PC-3 (cell line): ENCODE measurements around the gene WDR45B.

ENCODE experiments used
- EZH2phosphoT487 ChIP-seq: fragments of 300-600 bp; sonication (generic); IDR thresholded peaks from 2 replicates; pipeline ENCODE4 v1.6.1; 2018; ENCODE audit warnings: mild to moderate bottlenecking, antibody characterized with exemption, low read length, borderline replicate concordance
- TF ChIP-seq, protein P1 (sequence below): fragments of 300-600 bp; sonication (generic); conservative IDR thresholded peaks from 2 replicates; pipeline ENCODE4 v1.5.1; 2017; ENCODE audit warnings: antibody characterized with exemption, low read depth, mild to moderate bottlenecking, low read length

GRCh38 chr17:82593590-82594087 lies 54.6 kb downstream of the WDR45B start:
- TF ChIP-seq, protein P1, sequence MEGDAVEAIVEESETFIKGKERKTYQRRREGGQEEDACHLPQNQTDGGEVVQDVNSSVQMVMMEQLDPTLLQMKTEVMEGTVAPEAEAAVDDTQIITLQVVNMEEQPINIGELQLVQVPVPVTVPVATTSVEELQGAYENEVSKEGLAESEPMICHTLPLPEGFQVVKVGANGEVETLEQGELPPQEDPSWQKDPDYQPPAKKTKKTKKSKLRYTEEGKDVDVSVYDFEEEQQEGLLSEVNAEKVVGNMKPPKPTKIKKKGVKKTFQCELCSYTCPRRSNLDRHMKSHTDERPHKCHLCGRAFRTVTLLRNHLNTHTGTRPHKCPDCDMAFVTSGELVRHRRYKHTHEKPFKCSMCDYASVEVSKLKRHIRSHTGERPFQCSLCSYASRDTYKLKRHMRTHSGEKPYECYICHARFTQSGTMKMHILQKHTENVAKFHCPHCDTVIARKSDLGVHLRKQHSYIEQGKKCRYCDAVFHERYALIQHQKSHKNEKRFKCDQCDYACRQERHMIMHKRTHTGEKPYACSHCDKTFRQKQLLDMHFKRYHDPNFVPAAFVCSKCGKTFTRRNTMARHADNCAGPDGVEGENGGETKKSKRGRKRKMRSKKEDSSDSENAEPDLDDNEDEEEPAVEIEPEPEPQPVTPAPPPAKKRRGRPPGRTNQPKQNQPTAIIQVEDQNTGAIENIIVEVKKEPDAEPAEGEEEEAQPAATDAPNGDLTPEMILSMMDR: no peak
- no peak for TF ChIP-seq EZH2phosphoT487
